GM21576 (cell line): Measurements from ENCODE around the gene PLEKHF1.

Experiments
- ATAC-seq: cut with Tn5 transposase; IDR thresholded peaks from one replicate; pipeline ENCODE4 v1.9.1; 2021; ENCODE audit warnings: mild to moderate bottlenecking, moderate library complexity; ENCODE audit not compliant: unreplicated experiment

The PLEKHF1 gene

GRCh38 chr19:29724746-29725145, 59.5 kb downstream of the PLEKHF1 start:
- ATAC-seq, result no peak
